ENCODE results near the gene SLC41A3. TPM values are rescaled to one million over a fixed set of nuclear protein-coding genes. Genes with fewer than 3 reads are reported as not detected.

SLC41A3 gene
- total and polyA plus RNA-seq, 11 donors = 20.9 to 60.1 (median 46.4) TPM

- Histone ChIP-seq H3K4me3 (no peak overlapping the region), H3K27ac (peak overlapping the region in 5 of 12 donors; percentile 33 to 97 (median 89)), H3K9me3 (peaks cover 0 to 3% (median 0%) of the 10 kb centered on the region in 12 donors), H3K36me3 (no peaks in the 10 kb centered on the region), H3K4me1 (peaks cover 0 to 25% (median 11%) of the 10 kb centered on the region in 12 donors), H3K27me3 (no peaks in the 10 kb centered on the region)
- TF ChIP-seq POLR2A (IDR thresholded peaks at IDR 0.05) (peak in 1 of 2 donors; percentile 8), CTCF (IDR thresholded peaks at IDR 0.05) (peak in 5 of 12 donors; percentile 13 to 31 (median 23))
- 66 to 79% (median 77%) methylated on average over 6 to 9 of the region's 9 CpGs for WGBS, 4 donors
- ATAC-seq (peak; percentile 8 to 33 (median 21)), DNase-seq (peak in 2 of 5 donors; percentile 65 to 68)
- intact Hi-C loops (cut with DNase I) = loop anchor here in 6 of 10 donors (5.0 to 10.0 kb wide), 5 partner anchors 89 to 276 kb away; partner anchors contain the start of gene KLF15 (in 1 of the 6)
These were observed 2.1 kb downstream of the SLC41A3 start for GRCh38 chr3:126081618-126082361.

- H3K4me3 ChIP-seq = no peak overlapping the region
- no peak overlapping the region for H3K27ac ChIP-seq
- TF ChIP-seq POLR2A (IDR thresholded peaks at IDR 0.05) (no peak), CTCF (IDR thresholded peaks at IDR 0.05) (no peak)
- DNase-seq (no peak), ATAC-seq (no peak)
- H3K27me3 ChIP-seq = no peaks in the 10 kb centered on the region
- peaks cover 0 to 3% (median 0%) of the 10 kb centered on the region in 12 donors for H3K9me3 ChIP-seq
- H3K4me1 ChIP-seq = peaks cover 0 to 25% (median 11%) of the 10 kb centered on the region in 12 donors
- H3K36me3 ChIP-seq = no peaks in the 10 kb centered on the region
- intact Hi-C loops (cut with DNase I) = loop anchor here in 6 of 10 donors (5.0 to 10.0 kb wide), 5 partner anchors 89 to 276 kb away; partner anchors contain the start of gene KLF15 (in 1 of the 6)
- WGBS, 4 donors = 93 to 98% (median 96%) methylated on average over 5 of the region's 5 CpGs
These were observed 3.0 kb downstream of the SLC41A3 start for GRCh38 chr3:126080970-126081369.

- H3K9me3 ChIP-seq = peaks cover 0 to 8% (median 1%) of the 10 kb centered on the region in 12 donors
- peaks cover 0 to 19% (median 6%) of the 10 kb centered on the region in 12 donors for H3K4me1 ChIP-seq
- 71 to 86% (median 78%) methylated on average over 4 of the region's 4 CpGs for WGBS, 4 donors
- H3K4me3 ChIP-seq = no peak overlapping the region
- intact Hi-C loops (cut with DNase I) = no loop called here
- H3K27ac ChIP-seq = no peak overlapping the region
- H3K36me3 ChIP-seq = no peaks in the 10 kb centered on the region
- DNase-seq = no peak
- no peaks in the 10 kb centered on the region for H3K27me3 ChIP-seq
- TF ChIP-seq CTCF (IDR thresholded peaks at IDR 0.05) (no peak), POLR2A (IDR thresholded peaks at IDR 0.05) (no peak)
- ATAC-seq = no peak
These were observed 5.1 kb downstream of the SLC41A3 start for GRCh38 chr3:126078866-126079265.

GRCh38 chr3:126077754-126078153 is 6.2 kb downstream of the SLC41A3 start:
- H3K4me1 ChIP-seq = peaks cover 0 to 12% (median under 1%) of the 10 kb centered on the region in 12 donors
- H3K36me3 ChIP-seq = no peaks in the 10 kb centered on the region
- H3K9me3 ChIP-seq = peaks cover 0 to 15% (median 3%) of the 10 kb centered on the region in 12 donors
- WGBS, 4 donors = 94 to 97% (median 97%) methylated on average over 8 to 11 of the region's 11 CpGs
- H3K27ac ChIP-seq = no peak overlapping the region
- intact Hi-C loops (cut with DNase I) = no loop called here
- TF ChIP-seq CTCF (IDR thresholded peaks at IDR 0.05) (no peak), POLR2A (IDR thresholded peaks at IDR 0.05) (no peak)
- ATAC-seq (no peak), DNase-seq (no peak)
- H3K4me3 ChIP-seq = no peak overlapping the region
- no peaks in the 10 kb centered on the region for H3K27me3 ChIP-seq

Measured in heart left ventricle (tissue), 16 donors.